T47D (cell line): Measurements from ENCODE around the gene CARM1.
A peak's percentile ranks its signal among the peaks of the same experiment; 100 is the strongest.
"Not testable (repeated sequence)": the region's sequence is repeated elsewhere in the genome, so short reads cannot be mapped to it uniquely, and the experiment has no call there.

Experiments
- DNase-seq, 2 experiments: peaks; one replicate each; pipeline versions ENCODE4 v3.0.0 to v3.0.0-alpha.2; 2011 to 2012; ENCODE audit warnings: low read depth in 1 of 2, low spot score in 1 of 2
- JUND ChIP-seq: IDR thresholded peaks from 2 replicates; pipeline ENCODE4 v1.6.1; 2012; ENCODE audit warnings: low read depth
- in situ Hi-C: cut with HindIII; loops from 2 replicates; pipeline ENCODE4 v1.10.0; 2016; ENCODE audit warnings: low sequenced_read_pairs, low pct_unique_long_range_greater_than_20kb

The CARM1 gene

DNA sequence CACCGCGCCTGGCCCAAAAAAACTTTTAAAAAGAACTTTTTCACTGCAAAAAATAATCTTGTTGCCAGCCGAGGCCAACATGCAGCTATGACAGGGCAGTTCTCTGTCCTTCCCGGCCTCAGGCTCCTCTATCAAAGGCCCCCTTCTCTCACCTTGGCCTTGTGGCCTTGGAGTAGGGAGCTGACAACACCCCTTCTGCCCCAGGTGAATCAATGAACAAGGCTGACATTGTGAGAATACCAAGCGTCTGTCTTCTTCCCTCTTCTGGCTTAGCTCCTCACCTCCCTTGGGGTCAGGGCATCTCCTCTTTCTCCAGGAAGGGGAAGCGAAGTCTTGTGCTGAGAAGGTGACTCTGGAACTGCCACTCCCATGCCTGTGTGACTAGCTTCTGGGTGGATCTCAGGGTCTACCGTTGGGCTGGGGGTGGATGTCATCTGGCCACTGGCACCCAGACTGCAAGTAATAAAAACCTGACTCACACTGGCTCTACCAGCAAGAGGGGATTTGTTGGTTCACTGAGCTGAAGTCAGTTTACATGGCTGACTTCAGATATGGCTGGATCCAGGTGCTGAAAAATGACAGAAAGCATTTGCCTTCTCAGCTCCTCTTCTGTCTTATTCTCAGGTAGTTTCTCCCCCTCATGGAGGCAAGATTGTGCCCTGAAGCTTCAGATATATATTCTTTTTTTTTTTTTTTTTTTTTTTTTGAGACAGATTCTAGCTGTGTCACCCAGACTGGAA lies 16.8 kb upstream of the CARM1 start:
- TF ChIP-seq JUND: no peak
- in situ Hi-C loops: no loop called here
- no peak for DNase-seq

DNA sequence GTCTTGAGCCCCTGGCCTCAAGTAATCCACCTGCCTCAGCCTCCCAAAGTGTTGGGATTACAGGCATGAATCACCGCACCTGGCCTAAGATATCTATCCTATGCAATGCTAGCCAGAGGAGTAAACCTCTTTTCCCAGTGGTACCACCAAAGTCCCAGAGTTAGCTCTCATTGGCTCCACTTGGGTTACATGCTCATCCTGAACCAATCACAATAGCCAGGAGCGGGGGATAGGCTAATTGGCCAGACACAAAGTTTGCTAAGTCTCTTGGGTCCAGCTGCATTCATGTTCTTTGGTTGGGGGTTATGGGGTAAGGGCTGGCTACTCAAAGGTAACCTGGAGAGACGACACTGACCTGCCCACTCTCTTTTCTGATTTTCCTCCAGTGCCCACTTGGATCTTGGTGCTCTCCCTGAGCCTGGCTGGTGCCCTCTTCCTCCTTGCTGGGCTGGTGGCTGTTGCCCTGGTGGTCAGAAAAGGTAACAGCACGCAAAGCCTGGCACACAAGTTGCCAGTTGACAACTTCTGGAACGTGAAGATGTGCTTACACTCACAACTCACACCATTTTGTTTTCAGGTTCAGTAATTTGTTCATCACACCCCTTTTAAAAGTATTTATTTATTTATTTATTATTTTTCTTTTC lies 15.4 kb upstream of the CARM1 start:
- in situ Hi-C loops: no loop called here
- no peak for DNase-seq

GRCh38 chr19:10856899-10857298 lies 14.5 kb upstream of the CARM1 start:
- DNase-seq, in situ Hi-C loops: not testable (repeated sequence)

More for the DNA sequence above, 15.4 kb upstream of the CARM1 start:
- no peak for TF ChIP-seq JUND

DNA sequence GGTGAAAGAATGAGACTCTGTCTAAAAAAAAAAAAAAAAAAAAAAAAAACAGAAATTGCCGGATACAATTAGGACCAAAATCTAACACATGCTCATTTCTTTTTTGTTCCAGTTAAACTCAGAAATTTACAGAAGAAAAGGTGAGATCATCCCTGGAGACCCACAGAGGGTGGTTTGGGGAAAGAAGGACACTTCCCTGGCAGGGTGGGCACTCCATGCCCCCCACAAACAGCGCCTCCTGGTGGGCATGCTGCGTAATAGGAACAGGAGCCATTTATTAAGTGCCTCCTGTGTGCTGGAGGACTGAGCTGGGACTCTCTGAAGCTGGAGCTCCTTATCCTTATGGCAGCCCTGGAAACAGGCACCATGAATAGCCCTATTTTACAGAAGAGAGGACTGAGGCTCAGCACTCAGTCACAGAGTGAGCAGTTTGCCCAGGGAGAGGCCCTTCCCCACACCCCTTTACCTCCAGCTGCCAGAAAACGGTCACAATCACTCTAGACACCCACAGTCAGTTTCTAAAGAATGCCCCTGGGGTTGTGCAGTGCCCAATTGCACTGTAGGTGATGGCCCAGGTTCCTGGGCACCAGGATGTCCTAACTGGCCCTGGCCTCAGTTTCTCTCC lies 13.0 kb upstream of the CARM1 start:
- in situ Hi-C loops: no loop called here
- no peak for TF ChIP-seq JUND
- no peak for DNase-seq

DNA sequence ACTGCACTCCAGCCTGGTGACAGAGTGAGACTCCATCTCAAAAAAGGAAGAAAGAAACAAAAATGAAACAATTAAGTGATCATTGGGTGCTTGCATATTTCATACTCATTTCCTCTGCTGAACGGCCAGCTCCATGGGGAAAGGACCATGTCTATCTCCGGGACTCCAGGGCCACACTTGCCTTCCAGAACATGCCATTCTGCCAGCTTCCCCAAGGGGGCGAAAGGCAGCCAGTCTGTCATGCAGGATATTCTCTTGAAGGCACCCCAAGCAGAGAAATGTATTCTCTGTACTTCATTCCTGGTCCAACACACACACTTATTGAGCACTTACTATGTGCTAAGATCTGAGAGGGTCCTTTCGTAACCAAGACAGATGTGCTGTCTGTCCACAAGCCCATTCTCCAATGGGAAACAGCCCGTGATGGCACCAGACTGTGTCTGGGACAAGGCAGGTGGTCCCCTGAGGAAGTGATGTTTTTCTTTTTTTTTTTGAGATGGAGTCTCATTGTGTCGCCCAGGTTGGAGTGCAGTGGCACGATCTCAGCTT lies 10.2 kb upstream of the CARM1 start:
- no peak for TF ChIP-seq JUND
- DNase-seq: peak in 1 of 2 experiments; percentile 54
- in situ Hi-C loops: no loop called here

DNA sequence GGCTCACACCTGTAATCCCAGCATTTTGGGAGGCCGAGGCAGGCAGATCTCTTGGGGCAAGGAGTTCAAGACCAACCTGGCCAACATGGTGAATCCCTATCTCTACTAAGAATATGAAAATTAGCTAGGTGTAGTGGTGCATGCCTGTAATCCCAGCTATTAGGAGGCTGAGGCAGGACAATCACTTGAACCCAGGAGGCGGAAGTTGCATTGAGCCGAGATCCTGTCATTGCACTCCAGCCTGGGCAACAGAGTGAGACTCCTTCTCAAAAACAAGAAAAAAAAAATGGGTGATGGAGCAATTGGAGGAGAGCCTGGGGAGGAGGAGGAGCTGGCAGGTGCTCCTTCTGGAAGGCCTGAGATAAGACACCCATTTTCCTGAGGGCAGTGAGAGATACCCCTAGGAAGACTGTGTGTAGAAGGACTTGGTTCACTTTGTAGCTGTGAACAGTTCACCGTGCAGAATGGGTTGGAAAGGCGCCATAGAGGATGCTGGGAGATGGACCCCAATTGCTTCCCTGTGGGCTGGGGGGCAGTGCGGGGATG lies 8.7 kb upstream of the CARM1 start:
- DNase-seq: no peak
- TF ChIP-seq JUND: no peak
- in situ Hi-C loops: no loop called here

GRCh38 chr19:10863107-10863717 lies 8.1 kb upstream of the CARM1 start:
- in situ Hi-C loops: no loop called here
- TF ChIP-seq JUND: no peak
- DNase-seq: peak; percentile 39 to 80

GRCh38 chr19:10864538-10864899 lies 6.8 kb upstream of the CARM1 start:
- in situ Hi-C loops: no loop called here
- no peak for TF ChIP-seq JUND
- DNase-seq: peak; percentile 72 to 82

GRCh38 chr19:10866495-10866894 lies 4.9 kb upstream of the CARM1 start:
- no peak for DNase-seq
- in situ Hi-C loops: no loop called here
- TF ChIP-seq JUND: no peak

DNA sequence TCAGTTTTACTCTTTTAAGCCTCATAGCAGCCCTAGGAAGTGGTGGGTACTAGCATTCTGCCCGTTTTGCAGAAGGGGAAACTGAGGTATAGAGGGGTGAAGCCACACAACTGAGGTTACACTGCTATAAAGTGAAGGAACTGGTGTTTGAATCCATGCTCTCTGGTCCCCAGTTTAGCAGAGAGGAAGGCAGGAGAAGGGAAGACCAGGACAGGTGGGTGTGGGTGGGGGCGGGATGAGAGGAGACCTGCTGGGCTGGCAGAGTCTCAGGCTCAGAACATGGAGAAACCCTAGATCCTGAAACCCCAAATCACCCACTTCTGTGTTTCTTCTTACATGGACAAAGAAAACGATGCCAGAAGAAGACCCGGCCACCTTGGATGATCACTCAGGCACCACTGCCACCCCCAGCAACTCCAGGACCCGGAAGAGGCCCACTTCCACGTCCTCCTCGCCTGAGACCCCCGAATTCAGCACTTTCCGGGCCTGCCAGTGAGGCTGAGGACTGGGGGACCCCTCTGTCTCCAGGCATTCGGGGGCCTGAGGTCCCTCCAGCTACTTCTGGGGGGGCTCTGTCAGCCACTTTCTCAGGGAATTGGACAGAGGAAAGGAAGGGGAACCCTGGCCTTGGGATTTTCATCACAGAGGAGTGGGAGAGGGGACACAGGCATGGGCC lies 2.3 kb upstream of the CARM1 start:
- TF ChIP-seq JUND: no peak
- in situ Hi-C loops: no loop called here

DNA sequence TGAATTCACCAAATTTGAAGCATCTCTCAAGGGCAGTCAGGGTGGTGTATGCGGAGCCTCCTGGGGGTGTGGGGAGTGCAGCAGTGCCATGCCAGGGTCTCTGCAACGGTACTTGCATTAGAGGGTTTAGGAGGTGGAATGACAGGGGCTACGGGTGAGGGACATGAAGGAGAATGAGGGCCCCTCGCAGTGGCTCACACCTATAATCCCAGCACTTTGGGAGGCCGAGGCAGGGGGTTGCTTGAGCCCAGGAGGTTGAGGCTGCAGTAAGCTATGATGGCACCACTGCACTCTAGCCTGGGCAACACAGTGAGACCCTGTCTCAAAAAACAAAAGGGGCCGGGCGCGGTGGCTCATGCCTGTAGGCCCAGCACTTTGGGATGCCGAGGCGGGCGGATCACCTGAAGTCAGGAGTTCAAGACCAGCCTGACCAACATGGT lies 1.5 kb upstream of the CARM1 start:
- in situ Hi-C loops, DNase-seq: not testable (repeated sequence)

More for the DNA sequence above, 2.3 kb upstream of the CARM1 start:
- DNase-seq: no peak

DNA sequence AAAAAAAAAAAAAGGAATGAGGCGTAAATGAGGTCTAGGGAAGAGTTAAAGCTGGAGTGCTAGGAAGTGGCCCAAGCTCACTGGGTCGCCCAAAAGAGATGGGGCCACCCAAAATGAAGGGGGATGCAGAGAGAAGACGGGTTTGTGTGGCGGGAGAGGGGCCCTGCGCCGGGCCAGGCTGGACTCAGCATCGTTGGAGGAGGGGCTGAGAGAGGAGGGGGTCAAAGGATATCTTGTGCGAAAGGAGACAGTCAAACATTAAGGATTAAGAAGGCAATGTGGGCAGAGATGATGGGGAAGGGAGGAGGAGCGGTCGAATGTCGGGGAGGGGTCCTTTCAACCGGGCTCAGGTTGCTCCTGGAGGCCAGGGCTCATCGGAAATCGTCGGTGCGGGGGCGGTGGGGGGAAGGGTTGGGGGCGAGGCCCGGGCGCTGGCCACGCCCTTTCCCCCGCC lies 825 bp upstream of the CARM1 start:
- DNase-seq: no peak
- in situ Hi-C loops: no loop called here
- no peak for TF ChIP-seq JUND
